GM21576 (cell line): Measurements from ENCODE around the gene ELMO1.

ENCODE experiments used
- ATAC-seq: cut with Tn5 transposase; IDR thresholded peaks from one replicate; pipeline ENCODE4 v1.9.1; 2021; ENCODE audit warnings: mild to moderate bottlenecking, moderate library complexity; ENCODE audit not compliant: unreplicated experiment

The ELMO1 gene

GRCh38 chr7:37109016-37109683 is 339.5 kb downstream of the ELMO1 start:
- no peak for ATAC-seq

- ATAC-seq, result no peak
These were observed 340.0 kb downstream of the ELMO1 start for GRCh38 chr7:37108615-37109014.

- no peak for ATAC-seq
These were observed 341.5 kb downstream of the ELMO1 start for GRCh38 chr7:37107047-37107750.

GRCh38 chr7:37105762-37106161 is 342.9 kb downstream of the ELMO1 start:
- ATAC-seq, result no peak

DNA sequence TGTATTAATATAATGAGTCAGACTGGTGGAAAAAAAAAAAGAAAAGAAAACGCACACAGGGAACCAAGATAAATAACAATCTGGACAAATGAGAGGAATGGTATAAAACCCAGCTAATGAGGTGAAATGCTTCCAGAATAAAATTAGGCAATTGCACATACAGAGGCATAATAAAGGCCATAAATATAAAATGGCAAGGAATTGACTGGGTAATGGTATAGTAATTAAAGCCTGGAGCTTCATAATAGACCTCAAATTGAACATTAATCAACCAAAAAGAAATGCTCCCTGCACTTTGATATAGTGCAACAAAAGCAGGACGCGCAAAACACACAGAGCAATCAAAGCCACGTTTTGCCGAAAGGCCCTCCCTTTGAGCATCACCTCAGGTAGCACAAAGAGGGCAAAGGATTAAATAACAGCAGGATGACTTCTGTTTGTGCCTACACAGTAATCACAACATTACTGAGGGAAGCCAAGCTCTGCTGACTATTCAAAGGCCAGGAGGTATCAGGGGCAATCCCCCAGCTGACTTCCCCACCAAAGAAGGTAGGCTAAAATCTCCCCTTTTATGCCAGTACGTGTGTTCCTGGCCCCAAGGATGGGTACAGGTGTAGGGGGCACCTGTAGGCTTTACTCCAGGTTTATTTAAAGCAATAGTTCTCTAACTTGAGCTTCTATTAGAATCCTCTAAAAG is 343.7 kb downstream of the ELMO1 start:
- no peak for ATAC-seq

- ATAC-seq, result no peak
These were observed 346.0 kb downstream of the ELMO1 start for GRCh38 chr7:37102518-37103137.

DNA sequence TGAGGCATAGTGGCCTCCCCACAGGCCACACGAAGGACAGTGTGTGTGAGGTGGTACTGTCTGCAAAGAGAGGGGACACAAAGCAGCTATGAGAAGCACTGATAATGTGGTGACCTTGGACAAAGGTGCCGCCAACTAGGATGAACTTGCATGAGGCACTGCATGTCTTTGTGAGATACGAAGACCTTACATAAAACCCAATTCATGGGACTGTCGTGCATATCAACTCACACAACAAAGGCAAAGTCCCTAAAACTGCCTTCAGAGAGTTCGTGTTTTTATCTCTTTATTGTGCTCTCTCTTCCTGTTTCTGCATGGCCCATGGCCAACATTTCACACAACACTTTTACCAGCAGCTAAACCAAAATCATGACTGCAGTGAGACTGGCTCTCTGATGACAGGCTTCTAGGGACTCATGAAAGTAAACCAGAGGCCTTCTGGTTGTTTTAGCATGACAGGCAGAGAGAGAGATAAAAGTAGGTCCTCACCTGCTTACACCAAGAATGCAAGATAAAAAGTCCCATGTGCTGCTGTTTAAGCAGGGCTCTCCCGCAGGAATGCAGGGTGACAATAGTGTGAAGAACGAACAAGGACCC is 347.8 kb downstream of the ELMO1 start:
- no peak for ATAC-seq

- no peak for ATAC-seq
These were observed 349.9 kb downstream of the ELMO1 start for GRCh38 chr7:37098762-37099161.

GRCh38 chr7:37097983-37098382 is 350.7 kb downstream of the ELMO1 start:
- no peak for ATAC-seq

DNA sequence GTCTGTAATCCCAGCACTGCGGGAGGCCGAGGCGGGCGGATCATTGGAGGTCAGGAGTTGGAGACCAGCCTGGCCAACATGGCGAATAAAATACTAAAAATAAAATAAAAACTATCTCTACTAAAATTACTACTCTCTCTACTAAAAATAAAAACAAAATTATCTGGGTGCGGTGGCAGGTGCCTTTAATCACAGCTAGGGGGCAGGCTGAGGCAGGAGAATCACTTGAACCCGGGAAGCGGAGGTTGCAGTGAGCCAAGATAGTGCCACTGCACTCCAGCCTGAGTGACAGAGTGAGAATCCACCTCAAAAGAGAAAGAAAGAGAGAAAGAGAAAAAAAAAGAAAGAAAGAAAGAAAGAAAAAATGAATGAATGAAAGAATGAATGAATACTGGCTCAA is 351.4 kb downstream of the ELMO1 start:
- no peak for ATAC-seq

GRCh38 chr7:37096341-37096740 is 352.3 kb downstream of the ELMO1 start:
- no peak for ATAC-seq

- no peak for ATAC-seq
These were observed 353.5 kb downstream of the ELMO1 start for GRCh38 chr7:37095122-37095521.

DNA sequence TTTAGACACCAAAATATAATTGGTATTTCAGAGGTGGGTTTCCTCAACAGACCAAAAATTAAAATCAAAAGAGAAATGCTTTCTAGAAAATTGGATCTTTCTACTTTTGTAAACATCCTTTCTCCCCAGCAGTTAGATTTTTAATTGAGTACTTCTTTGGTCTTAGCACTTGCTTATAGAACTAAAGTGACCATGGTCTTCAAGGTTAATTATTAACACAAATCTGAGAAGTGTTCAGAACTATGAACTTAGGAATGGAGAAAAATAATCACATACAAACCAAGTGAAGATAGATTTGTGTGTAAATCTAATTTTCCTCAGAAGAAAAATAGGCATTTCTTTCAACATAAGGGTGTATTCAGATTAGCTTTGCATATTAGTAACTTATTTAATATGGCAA is 355.4 kb downstream of the ELMO1 start:
- ATAC-seq, result no peak

- ATAC-seq, result no peak
These were observed 356.1 kb downstream of the ELMO1 start for GRCh38 chr7:37092548-37092947.

DNA sequence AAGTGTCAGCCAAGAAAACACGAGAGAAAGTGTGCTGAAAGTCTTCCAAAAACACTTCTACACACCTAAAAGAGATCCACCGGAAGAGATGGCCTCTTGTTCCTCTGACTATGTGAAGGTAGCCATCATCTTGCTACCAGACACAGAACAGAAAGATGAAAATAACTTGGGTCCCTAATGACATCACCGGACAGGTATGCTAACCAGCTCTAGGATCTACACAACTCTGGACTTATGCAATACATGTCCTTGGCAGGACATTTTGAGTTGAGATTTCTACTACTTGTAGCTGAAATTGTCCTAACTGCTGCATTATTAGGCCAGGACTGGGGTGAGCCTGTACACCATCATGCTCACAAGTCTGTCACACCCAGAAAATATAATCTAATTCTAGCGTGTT is 358.7 kb downstream of the ELMO1 start:
- ATAC-seq, result no peak

DNA sequence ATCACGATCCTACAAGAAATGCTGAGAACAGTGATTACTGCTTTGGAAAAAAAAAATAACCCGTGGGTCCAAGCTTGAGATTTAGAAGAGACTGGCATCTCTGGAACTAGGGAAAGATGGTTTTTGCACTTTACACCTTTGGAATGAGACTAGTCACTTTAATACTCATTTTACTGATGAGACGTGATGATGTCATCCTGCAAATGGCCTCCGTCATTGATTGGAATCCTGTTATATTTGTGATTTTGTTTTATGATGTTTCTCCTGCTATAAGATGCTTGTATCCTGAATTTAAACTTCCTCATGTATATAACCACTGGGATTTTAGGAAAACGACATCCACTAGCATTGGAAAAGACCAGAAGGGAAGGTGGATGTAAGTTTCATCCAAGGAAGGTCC is 363.1 kb downstream of the ELMO1 start:
- no peak for ATAC-seq

- ATAC-seq, result no peak
These were observed 364.4 kb downstream of the ELMO1 start for GRCh38 chr7:37084303-37084702.

DNA sequence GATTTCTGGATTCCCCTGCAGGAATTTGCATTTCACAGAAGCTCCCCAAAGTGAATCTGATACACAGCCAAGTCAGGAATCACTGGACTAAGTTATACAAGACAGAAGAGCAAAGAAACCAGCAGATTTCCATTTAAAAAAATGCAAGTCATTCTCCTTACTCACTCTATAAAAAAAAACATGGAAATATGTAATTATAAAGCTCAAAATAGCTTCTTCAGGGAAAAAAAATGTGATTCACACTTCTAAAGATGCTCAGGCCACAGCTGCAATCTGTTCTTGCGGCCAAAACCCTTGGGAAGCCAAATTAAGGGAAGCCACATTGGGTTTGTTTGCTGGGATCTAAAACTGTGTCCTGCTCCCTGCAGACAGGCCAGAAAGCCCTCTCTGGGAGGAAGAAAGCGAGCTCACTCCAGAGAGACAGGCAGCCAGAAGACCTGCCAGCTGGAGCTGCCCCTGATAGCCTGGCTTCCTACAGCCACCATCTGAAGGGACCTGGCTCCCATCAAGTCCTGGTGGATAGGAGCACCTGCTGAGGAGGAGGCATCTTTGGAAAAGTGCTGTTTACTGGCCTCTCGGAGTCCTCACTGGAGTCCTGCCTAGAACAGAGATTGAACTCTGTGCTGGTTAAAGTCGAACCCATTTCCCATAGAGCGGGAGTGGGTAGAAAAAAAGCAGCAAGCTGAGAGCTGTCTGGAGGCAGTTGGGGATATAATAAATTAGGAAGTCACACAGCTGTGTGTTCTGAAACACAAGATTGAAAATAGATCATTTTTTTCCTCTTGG is 365.2 kb downstream of the ELMO1 start:
- no peak for ATAC-seq

DNA sequence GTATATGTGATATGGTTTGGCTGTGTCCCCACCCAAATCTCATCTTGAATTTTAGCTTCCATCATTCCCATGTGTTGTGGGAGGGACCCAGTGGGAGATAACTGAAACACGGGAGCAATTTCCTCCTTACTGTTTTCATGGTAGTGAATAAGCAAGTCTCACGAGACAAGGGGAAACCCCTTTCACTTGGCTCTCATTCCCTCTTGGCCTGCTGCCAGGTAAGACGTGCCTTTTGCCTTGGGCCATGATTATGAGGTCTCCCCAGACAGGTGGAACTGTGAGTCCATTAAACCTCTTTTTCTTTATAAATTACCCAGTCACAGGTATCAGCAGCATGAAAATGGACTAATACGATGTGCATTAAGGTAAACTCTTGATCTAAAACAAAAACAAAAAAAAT is 367.2 kb downstream of the ELMO1 start:
- ATAC-seq, result no peak

- ATAC-seq, result no peak
These were observed 369.2 kb downstream of the ELMO1 start for GRCh38 chr7:37079420-37079819.

- ATAC-seq, result no peak
These were observed 372.0 kb downstream of the ELMO1 start for GRCh38 chr7:37076668-37077067.
